Spleen (tissue), 11 donors: ENCODE data around the gene RFX4. TPM values are rescaled to one million over a fixed set of nuclear protein-coding genes. Genes with fewer than 3 reads are reported as not detected.

Experiments used
- DNase-seq: peaks from one replicate; pipeline ENCODE4 v3.0.0-alpha.2; 2020
- H3K27ac ChIP-seq, 8 donors: fragments of 200-600 bp; sonication (generic) in 7 of 8; 1 replicate in 4 of 8; 2 replicates in 4 of 8; pipeline versions ENCODE4 v1.5.0 to v1.8.0; 2016 to 2021; ENCODE audit warnings: inconsistent platforms in 4 of 8, mild to moderate bottlenecking in 4 of 8, moderate library complexity in 1 of 8
- H3K27me3 ChIP-seq, 7 donors: fragments of 200-600 bp; sonication (generic) in 6 of 7; replicated peaks in 1 of 7; 1 replicate in 4 of 7; 2 replicates in 3 of 7; pipeline versions ENCODE4 v1.5.0 to v1.8.0; 2016 to 2021; ENCODE audit warnings: inconsistent platforms in 3 of 7, mild to moderate bottlenecking in 1 of 7
- H3K36me3 ChIP-seq, 6 donors: fragments of 200-600 bp; sonication (generic) in 5 of 6; 1 replicate in 4 of 6; 2 replicates in 2 of 6; pipeline versions ENCODE4 v1.5.0 to v1.8.0; 2016 to 2021; ENCODE audit warnings: inconsistent platforms in 2 of 6
- H3K4me1 ChIP-seq, 6 donors: fragments of 200-600 bp; sonication (generic) in 5 of 6; 1 replicate in 3 of 6; 2 replicates in 3 of 6; pipeline versions ENCODE4 v1.5.0 to v1.8.0; 2016 to 2021; ENCODE audit warnings: inconsistent platforms in 3 of 6
- H3K4me3 ChIP-seq, 8 donors: fragments of 200-600 bp; sonication (generic) in 7 of 8; 1 replicate in 4 of 8; 2 replicates in 4 of 8; pipeline versions ENCODE4 v1.5.0 to v1.8.0; 2016 to 2021; ENCODE audit warnings: inconsistent platforms in 4 of 8, mild to moderate bottlenecking in 4 of 8, moderate library complexity in 2 of 8
- H3K9me3 ChIP-seq, 8 donors: fragments of 200-600 bp; sonication (generic) in 7 of 8; 1 replicate in 4 of 8; 2 replicates in 4 of 8; pipeline versions ENCODE4 v1.5.0 to v1.8.0; 2016 to 2021; ENCODE audit warnings: inconsistent platforms in 4 of 8
- POLR2A ChIP-seq, 3 donors: fragments of 450-650 bp; IDR thresholded peaks; one replicate each; pipeline ENCODE4 v1.5.1; 2017; ENCODE audit warnings: antibody characterized with exemption in 3 of 3, mild to moderate bottlenecking in 1 of 3
- POLR2AphosphoS5 ChIP-seq, 3 donors: sonication (generic); formaldehyde crosslinking; IDR thresholded peaks; one replicate each; pipeline ENCODE4 v1.5.1; 2017; ENCODE audit warnings: antibody characterized with exemption in 3 of 3
- WGBS, 5 donors: extraction: QIAGEN DNeasy Blood & Tissue Kit in 3 of 5; methylation state at CpG; one replicate each; pipeline versions ENCODE4 v1.1.5 to v1.1.7; 2013 to 2018; 5-methylcytosine and 5-hydroxymethylcytosine counted together
- intact Hi-C: fragments of 100-400 bp; cut with DNase I; formaldehyde crosslinking; loops from one replicate; pipeline ENCODE4 v1.15.0; 2023; ENCODE audit warnings: low total_unique reads
- polyA plus RNA-seq, 3 donors: library from polyadenylated mRNA; stranded (reverse); fragments of 200-250 nt; gene quantifications; one replicate each; pipeline ENCODE4 v1.2.1, GENCODE V29; 2013
- total RNA-seq, 7 donors: library from RNA; depleted of rRNA in 3 of 7; stranded (reverse); fragments of >200 nt in 3 of 7; fragmentation: NEBNext Ultra II Directional in 4 of 7; extraction: Animal tissue kit (Norgen Biotek cat#: 25700) in 4 of 7; gene quantifications; one replicate each; pipeline versions ENCODE4 v1.1.0 to v1.2.1, GENCODE V29; 2016 to 2021
- TF ChIP-seq, protein P1 (sequence below), 11 experiments: fragments of 200-600 bp in 7 of 11; fragments of 450-650 bp in 4 of 11; sonication (generic) in 4 of 11; IDR thresholded peaks in 8 of 11; conservative IDR thresholded peaks in 3 of 11; 1 replicate in 7 of 11; 2 replicates in 4 of 11; pipeline versions ENCODE4 v1.4.0 to v1.8.0; 2016 to 2021; ENCODE audit warnings: antibody characterized with exemption in 11 of 11, inconsistent platforms in 4 of 11, mild to moderate bottlenecking in 1 of 11
- donor health status: healthy with polysubstance abuse.
- donor health status: DM: no; HTN: no; CAD: no; lungs with moderate emphysema.
- donor health status: DM: no; HTN: no; CAD: no.
- donor health status: Bipolar disorder and iron deficiency.
- donor health status: healthy.
- donor health status: DM: no; HTN: no; CAD: no.
- donor health status: DM: yes; HTN: yes; CAD: no.

The RFX4 gene
- total and polyA plus RNA-seq, 10 donors: not detected

DNA sequence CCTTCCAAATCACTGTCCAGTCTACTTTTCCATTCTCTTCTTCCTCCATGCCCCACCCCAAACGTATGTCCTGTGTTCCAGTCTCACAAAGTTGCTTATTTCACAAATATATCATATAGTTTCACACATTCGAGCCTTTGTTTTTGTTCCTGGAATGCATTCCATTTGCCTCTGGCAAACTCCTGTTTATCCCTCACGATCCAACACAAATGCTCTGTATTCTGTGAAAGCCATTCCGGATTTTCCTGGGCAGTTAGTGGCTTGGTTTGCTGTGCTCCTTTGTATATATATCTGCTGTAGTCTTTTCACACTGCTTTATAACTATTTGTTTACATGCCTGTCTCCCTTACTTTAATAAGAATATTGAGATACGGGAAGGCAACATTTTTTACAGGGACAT is 200.7 kb downstream of the RFX4 start:
- no peak for TF ChIP-seq POLR2A (IDR thresholded peaks at IDR 0.05)
- TF ChIP-seq, protein P1, sequence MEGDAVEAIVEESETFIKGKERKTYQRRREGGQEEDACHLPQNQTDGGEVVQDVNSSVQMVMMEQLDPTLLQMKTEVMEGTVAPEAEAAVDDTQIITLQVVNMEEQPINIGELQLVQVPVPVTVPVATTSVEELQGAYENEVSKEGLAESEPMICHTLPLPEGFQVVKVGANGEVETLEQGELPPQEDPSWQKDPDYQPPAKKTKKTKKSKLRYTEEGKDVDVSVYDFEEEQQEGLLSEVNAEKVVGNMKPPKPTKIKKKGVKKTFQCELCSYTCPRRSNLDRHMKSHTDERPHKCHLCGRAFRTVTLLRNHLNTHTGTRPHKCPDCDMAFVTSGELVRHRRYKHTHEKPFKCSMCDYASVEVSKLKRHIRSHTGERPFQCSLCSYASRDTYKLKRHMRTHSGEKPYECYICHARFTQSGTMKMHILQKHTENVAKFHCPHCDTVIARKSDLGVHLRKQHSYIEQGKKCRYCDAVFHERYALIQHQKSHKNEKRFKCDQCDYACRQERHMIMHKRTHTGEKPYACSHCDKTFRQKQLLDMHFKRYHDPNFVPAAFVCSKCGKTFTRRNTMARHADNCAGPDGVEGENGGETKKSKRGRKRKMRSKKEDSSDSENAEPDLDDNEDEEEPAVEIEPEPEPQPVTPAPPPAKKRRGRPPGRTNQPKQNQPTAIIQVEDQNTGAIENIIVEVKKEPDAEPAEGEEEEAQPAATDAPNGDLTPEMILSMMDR (IDR thresholded peaks at IDR 0.05 in 8 of 11, conservative IDR thresholded peaks at IDR 0.05 in 3 of 11): no peak
- TF ChIP-seq POLR2AphosphoS5 (IDR thresholded peaks at IDR 0.05): no peak
- H3K9me3 ChIP-seq: no peaks in the 10 kb centered on the region
- peaks cover 0 to 52% (median 7%) of the 10 kb centered on the region in 6 donors for H3K36me3 ChIP-seq
- H3K4me1 ChIP-seq: peaks cover 0 to 5% (median 0%) of the 10 kb centered on the region in 6 donors
- 89 to 97% (median 94%) methylated on average over 5 of the region's 5 CpGs for WGBS, 5 donors
- no peaks in the 10 kb centered on the region for H3K27me3 ChIP-seq
- H3K4me3 ChIP-seq: no peak overlapping the region
- no peak overlapping the region for H3K27ac ChIP-seq
- no peak for DNase-seq
- intact Hi-C loops: no loop called here

GRCh38 chr12:106790020-106790419 is 207.2 kb downstream of the RFX4 start:
- H3K4me1 ChIP-seq: no peaks in the 10 kb centered on the region
- TF ChIP-seq, protein P1 (IDR thresholded peaks at IDR 0.05 in 8 of 11, conservative IDR thresholded peaks at IDR 0.05 in 3 of 11): no peak
- TF ChIP-seq POLR2AphosphoS5 (IDR thresholded peaks at IDR 0.05) (no peak), POLR2A (IDR thresholded peaks at IDR 0.05) (no peak)
- no peak overlapping the region for H3K4me3 ChIP-seq
- DNase-seq: no peak
- H3K9me3 ChIP-seq: no peaks in the 10 kb centered on the region
- H3K36me3 ChIP-seq: peaks cover 0 to 66% (median 13%) of the 10 kb centered on the region in 6 donors
- WGBS, 5 donors: 87 to 96% (median 92%) methylated on average over 2 of the region's 2 CpGs
- intact Hi-C loops: no loop called here
- H3K27ac ChIP-seq: no peak overlapping the region
- no peaks in the 10 kb centered on the region for H3K27me3 ChIP-seq

DNA sequence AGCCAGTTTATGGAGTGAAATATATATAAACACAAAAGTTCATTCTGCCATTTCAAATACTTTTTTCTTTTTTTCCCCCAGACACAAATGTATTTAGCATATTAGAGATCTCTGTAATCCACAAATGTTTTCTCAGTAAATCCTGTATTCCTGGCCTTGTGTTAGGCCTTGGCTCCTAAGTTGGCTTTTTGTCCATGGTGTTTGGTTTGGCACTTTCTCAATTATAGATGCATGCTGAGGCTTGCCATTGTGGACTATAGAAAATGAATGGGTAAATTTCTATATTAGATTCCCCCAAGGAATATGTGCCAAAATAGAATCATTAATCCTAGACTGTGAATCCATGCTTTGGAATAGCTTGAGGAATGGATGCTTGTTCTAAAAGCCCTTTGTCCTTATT is 208.7 kb downstream of the RFX4 start:
- TF ChIP-seq POLR2AphosphoS5 (IDR thresholded peaks at IDR 0.05): no peak
- no peak for TF ChIP-seq POLR2A (IDR thresholded peaks at IDR 0.05)
- TF ChIP-seq, protein P1 (IDR thresholded peaks at IDR 0.05 in 8 of 11, conservative IDR thresholded peaks at IDR 0.05 in 3 of 11): no peak
- intact Hi-C loops: no loop called here
- H3K27me3 ChIP-seq: no peaks in the 10 kb centered on the region

DNA sequence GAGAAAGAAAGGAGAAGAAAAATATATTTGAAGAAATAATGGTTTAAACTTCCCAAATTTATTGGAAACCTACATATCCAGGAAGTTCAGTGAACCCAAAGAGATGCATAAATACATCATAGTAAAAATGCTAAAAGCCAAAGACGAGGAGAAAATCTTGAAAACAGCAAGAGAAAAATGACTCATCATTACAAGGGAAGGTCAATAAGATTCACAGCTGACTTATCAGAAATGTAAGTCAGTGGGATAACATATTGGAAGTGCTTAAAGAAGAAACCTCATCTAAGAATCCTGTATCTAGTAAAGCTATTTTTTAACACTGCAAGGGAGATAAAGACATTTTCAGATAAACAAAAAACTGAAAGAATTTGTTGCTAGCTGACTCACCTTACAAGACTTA is 211.6 kb downstream of the RFX4 start:
- H3K27ac ChIP-seq: no peak overlapping the region
- WGBS, 5 donors: 64 to 94% (median 81%) methylated on average over 1 of the region's 1 CpG
- no peaks in the 10 kb centered on the region for H3K27me3 ChIP-seq
- H3K4me1 ChIP-seq: no peaks in the 10 kb centered on the region
- no peak for DNase-seq
- H3K36me3 ChIP-seq: peaks cover 0 to 22% (median 12%) of the 10 kb centered on the region in 6 donors
- TF ChIP-seq POLR2AphosphoS5 (IDR thresholded peaks at IDR 0.05) (no peak), POLR2A (IDR thresholded peaks at IDR 0.05) (no peak)
- TF ChIP-seq, protein P1 (IDR thresholded peaks at IDR 0.05 in 8 of 11, conservative IDR thresholded peaks at IDR 0.05 in 3 of 11): no peak
- no peak overlapping the region for H3K4me3 ChIP-seq
- H3K9me3 ChIP-seq: no peaks in the 10 kb centered on the region
- intact Hi-C loops: no loop called here

More for the DNA sequence above, 208.7 kb downstream of the RFX4 start:
- Histone ChIP-seq H3K27ac (no peak overlapping the region), H3K36me3 (peaks cover 0 to 51% (median 12%) of the 10 kb centered on the region in 6 donors), H3K9me3 (no peaks in the 10 kb centered on the region), H3K4me1 (no peaks in the 10 kb centered on the region), H3K4me3 (no peak overlapping the region)
- DNase-seq: no peak
